RWPE1 (cell line): ENCODE measurements around the gene NRP1.
A peak's percentile ranks its signal among the peaks of the same experiment; 100 is the strongest.

Source experiments
- CTCF ChIA-PET: fragments of 350-600 bp; sonication (Branson Sonifier 250); formaldehyde crosslinking; extraction: SDS; loops from one replicate; lab custom pipeline; 2021; lab: Yijun Ruan, JAX
- POLR2A ChIA-PET: fragments of 400-600 bp; formaldehyde crosslinking; extraction: SDS; loops from one replicate; lab custom pipeline; 2020; ENCODE audit warnings: antibody characterized with exemption; ENCODE audit not compliant: low non-redundant PET; lab: Yijun Ruan, JAX
- DNase-seq: peaks from one replicate; pipeline ENCODE4 v3.0.0; 2012; ENCODE audit warnings: low spot score
- H3K27ac ChIP-seq: fragments of 450-650 bp; 2 replicates; pipeline ENCODE4 v1.5.1; 2017
- CTCF ChIP-seq: fragments of 450-650 bp; conservative IDR thresholded peaks from 2 replicates; pipeline ENCODE4 v1.5.1; 2017; ENCODE audit warnings: low read depth, mild to moderate bottlenecking

NRP1 gene

GRCh38 chr10:33344676-33345075 lies 10.2 kb upstream of the NRP1 start:
- CTCF ChIA-PET, result interaction anchor here (0.5 to 0.6 kb wide), 2 partner anchors 123 to 1294 kb away, joined by 3 to 4 read pairs; no protein-coding TSS in a partner anchor

DNA sequence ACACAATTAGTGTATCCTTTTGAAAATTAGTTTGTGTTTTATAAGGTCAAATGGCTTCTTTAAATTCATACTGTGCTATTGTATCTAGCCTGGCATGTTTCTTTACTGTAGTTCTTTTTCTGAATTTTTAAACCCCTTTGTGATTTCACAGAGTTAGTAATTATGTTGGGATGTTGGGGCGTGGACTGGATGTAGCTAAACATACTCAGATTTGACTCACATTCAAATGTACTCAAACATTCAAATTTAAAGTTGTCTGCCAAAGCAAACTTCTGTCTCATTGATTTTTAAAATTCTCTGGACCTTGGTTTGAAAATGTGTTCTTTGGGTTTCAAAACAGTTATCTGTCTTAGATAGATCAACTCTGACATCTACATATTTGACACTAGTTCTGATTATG lies 7.2 kb upstream of the NRP1 start:
- peak; percentile 24 for DNase-seq
- POLR2A ChIA-PET, result no interaction called here
- no peak overlapping the region for H3K27ac ChIP-seq
- TF ChIP-seq CTCF, result no peak
- CTCF ChIA-PET, result no interaction called here

More at GRCh38 chr10:33344676-33345075, 10.2 kb upstream of the NRP1 start:
- POLR2A ChIA-PET, result no interaction called here
- H3K27ac ChIP-seq, result no peak overlapping the region
- no peak for TF ChIP-seq CTCF
- no peak for DNase-seq

DNA sequence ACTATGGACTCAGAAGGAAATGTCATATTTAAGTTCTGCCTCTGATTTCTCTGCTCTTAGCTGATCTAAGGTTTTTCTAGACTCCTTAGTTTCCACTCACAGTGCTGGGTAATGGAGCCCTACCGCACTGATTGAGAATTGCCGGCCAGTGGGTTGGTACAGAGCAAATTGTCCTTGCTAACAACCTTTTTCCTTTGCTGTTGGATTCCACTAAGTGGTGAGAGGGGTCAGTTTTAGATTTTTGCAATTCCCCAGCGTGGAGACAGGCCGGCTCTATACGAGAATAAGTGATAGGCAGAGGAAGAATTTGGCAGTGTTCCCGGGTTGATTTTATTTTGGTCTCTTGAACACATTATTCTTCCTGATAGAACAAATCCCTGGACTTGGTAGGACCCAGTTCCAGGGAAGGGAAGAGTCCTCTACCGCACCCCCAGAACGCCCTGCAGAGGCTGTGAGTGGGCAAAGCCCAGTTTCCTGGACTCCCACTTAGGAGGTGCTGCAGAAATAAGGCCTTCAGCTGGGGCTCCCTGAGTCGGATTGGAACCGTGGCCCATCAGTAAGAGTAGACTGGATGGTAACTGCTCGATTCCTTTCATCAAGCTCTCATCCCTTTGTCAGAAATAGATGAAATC lies 3.0 kb upstream of the NRP1 start:
- ChIA-PET CTCF (interaction anchor here (0.6 to 0.7 kb wide), 2 partner anchors 144 to 368 kb away, joined by 3 read pairs; no protein-coding TSS in a partner anchor), POLR2A (no interaction called here)
- peak overlapping the region; percentile 94 for H3K27ac ChIP-seq
- TF ChIP-seq CTCF, result no peak
- DNase-seq, result peak; percentile 15

DNA sequence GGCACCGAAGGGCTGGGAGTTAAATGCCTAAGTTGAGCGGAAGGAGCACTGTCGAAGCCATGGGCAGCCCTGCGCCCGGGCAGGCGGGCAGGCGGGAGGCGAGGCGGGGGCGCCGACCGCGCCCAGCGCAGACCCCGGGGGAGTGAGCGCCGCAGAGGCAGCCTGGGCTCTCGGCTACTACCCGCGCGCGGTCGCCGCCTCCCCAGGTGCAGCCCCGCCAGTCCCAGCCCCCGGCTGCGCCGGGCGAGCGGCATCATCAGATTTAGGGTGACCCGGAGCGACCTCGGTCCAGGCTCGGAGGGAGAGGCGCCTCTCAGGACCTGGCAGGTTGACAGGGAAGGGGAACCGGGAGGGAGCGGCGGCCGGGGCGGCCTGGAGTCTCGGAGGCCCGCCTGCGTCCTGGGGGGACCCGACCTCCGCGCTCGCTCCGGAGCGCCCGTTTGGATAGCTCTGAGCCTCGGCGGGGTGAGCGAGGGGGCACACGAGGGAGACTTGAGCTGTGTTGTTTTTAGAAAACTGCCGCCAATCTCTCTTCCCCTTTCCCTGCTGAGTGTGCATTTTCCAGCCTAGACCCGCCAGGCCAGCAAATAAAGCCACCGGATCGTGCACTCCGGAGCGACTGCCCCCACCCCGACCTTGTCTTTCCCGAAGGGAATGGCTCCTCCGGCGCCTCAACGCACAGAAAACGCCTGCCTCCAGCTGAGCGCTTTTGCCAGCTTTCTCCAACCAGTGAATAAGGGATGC lies 2.3 kb upstream of the NRP1 start:
- ChIA-PET CTCF (interaction anchor here (0.5 to 0.7 kb wide), 7 partner anchors 15 to 955 kb away, joined by 3 to 4 read pairs (median 3); no protein-coding TSS in a partner anchor), POLR2A (no interaction called here)
- H3K27ac ChIP-seq, result peak overlapping the region; percentile 94
- peak; percentile 30 for DNase-seq
- TF ChIP-seq CTCF, result 0 out of 2 replicates have a peak, but pooled peaks have one; percentile 2

DNA sequence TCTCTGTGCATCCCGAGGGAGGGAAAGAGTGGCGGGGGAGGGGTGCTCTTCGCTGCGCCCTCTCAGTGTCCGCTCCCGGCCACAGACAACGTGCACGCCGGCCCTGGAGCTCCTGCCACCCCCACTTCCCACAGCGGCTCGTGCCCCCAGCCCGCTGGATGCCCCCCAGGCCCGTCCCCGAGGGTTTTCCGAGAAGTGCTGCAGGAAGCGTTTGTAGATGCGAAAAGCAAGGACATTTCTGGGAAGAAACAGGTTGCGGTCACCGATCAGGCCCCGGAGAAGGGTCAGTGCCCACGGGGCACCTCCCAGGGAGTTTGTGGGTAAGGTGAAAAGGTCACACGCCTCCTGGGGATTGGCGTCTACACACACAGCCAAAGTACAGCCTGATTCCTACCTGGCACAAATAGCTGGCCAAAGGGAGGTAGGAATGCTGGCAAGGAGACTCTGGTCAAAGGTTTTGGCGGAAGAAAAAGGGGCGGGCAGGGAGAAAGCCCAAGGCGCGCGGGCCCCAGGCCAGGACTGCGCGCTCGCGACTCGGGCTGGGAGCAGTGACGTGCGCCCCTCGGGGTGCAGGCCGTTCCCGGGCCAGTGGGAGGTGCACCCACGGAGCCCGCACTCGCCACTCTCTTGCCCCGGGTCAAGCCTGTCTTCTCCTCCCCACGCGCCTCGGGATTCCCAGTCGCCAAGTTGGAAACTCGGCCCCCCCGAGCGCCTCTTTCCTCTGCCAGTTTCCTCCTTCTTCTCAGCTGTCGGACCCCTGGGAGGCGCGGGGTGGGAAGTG lies 1.5 kb upstream of the NRP1 start:
- H3K27ac ChIP-seq, result peak overlapping the region; percentile 94
- ChIA-PET CTCF (interaction anchor here (0.5 to 1.6 kb wide), 5 partner anchors 11 to 956 kb away, joined by 3 to 4 read pairs (median 3); no protein-coding TSS in a partner anchor), POLR2A (no interaction called here)
- peak; percentile 61 for TF ChIP-seq CTCF
- peak; percentile 50 for DNase-seq

GRCh38 chr10:33335551-33335800 lies 1.0 kb upstream of the NRP1 start:
- H3K27ac ChIP-seq, result peak overlapping the region; percentile 94
- no peak for TF ChIP-seq CTCF
- peak; percentile 36 for DNase-seq
- ChIA-PET POLR2A (no interaction called here), CTCF (interaction anchor here (0.5 to 1.6 kb wide), 2 partner anchors 12 to 261 kb away, joined by 3 to 4 read pairs; no protein-coding TSS in a partner anchor)
